HEK293T (cell line): ENCODE data around the gene SLC41A3.

Experiments used
- BHLHE40 ChIP-seq: fragments of 450-650 bp; IDR thresholded peaks from 2 replicates; pipeline ENCODE4 v1.6.1; 2016; ENCODE audit warnings: mild to moderate bottlenecking, moderate library complexity, borderline replicate concordance
- ELF4 ChIP-seq: fragments of 450-650 bp; IDR thresholded peaks from 2 replicates; pipeline ENCODE4 v1.6.1; 2017; ENCODE audit warnings: antibody characterized with exemption
- FOXK2 ChIP-seq: fragments of 450-650 bp; IDR thresholded peaks from 2 replicates; pipeline ENCODE4 v1.6.1; 2016; ENCODE audit warnings: mild to moderate bottlenecking
- FOXM1 ChIP-seq: fragments of 450-650 bp; IDR thresholded peaks from 2 replicates; pipeline ENCODE4 v1.6.1; 2017; ENCODE audit warnings: mild to moderate bottlenecking, borderline replicate concordance
- LEF1 ChIP-seq: fragments of 450-650 bp; IDR thresholded peaks from 2 replicates; pipeline ENCODE4 v1.6.1; 2017; ENCODE audit warnings: mild to moderate bottlenecking, borderline replicate concordance
- NFRKB ChIP-seq: fragments of 450-650 bp; IDR thresholded peaks from 2 replicates; pipeline ENCODE4 v1.6.1; 2016; ENCODE audit warnings: mild to moderate bottlenecking, moderate library complexity
- PKNOX1 ChIP-seq: fragments of 450-650 bp; IDR thresholded peaks from 2 replicates; pipeline ENCODE4 v1.6.1; 2016
- SP1 ChIP-seq: fragments of 450-650 bp; IDR thresholded peaks from 2 replicates; pipeline ENCODE4 v1.6.1; 2017
- SUZ12 ChIP-seq: fragments of 450-650 bp; IDR thresholded peaks from 2 replicates; pipeline ENCODE4 v1.6.1; 2016; ENCODE audit warnings: mild to moderate bottlenecking

GRCh38 chr3:126035362-126036050, 48.4 kb downstream of the SLC41A3 start:
- TF ChIP-seq FOXK2 = no peak
- no peak for TF ChIP-seq PKNOX1
- no peak for TF ChIP-seq SUZ12
- TF ChIP-seq BHLHE40 = no peak
- no peak for TF ChIP-seq ELF4
- TF ChIP-seq SP1 = no peak
- TF ChIP-seq NFRKB = no peak
- no peak for TF ChIP-seq LEF1
- TF ChIP-seq FOXM1 = no peak
